HuH-7.5 (cell line): Measurements from ENCODE around the gene MSRB2.
A peak's percentile ranks its signal among the peaks of the same experiment; 100 is the strongest.
"Not testable (repeated sequence)": the region's sequence is repeated elsewhere in the genome, so short reads cannot be mapped to it uniquely, and the experiment has no call there.

ENCODE experiments used
- DNase-seq: peaks from one replicate; pipeline ENCODE4 v3.0.0; 2011; ENCODE audit warnings: low spot score

MSRB2 gene

DNA sequence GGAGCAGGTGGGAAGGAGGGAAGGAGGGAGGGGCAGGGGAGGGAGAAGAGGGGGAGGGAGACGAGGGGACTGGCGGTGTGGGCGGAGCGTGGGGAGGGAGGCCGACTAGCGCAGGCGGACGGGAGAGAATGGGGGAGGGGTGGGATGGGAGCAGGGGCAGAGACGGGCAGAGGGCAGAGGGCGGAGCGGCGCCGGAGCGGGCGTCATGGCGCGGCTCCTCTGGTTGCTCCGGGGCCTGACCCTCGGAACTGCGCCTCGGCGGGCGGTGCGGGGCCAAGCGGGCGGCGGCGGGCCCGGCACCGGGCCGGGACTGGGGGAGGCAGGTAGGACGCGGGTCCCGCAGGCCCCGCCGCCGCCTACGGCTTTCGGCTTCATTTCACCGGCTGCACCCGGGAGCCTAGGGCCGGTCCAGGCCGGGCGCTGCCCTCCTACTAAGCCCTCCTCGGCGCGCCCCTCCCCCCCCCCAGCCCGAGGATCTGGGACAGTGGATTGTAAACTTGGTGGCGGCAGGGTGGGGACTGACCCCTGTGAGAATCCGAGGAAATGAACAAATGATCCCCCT is at the start of gene MSRB2:
MSRB2 (plus strand) TSS at position 176 of the 562 bp plus-strand sequence; CDS start at position 206, 30 bp downstream.
- DNase-seq: peak; percentile 83

GRCh38 chr10:23046027-23046426 is 49.4 kb upstream of the MSRB2 start:
- DNase-seq: no peak

DNA sequence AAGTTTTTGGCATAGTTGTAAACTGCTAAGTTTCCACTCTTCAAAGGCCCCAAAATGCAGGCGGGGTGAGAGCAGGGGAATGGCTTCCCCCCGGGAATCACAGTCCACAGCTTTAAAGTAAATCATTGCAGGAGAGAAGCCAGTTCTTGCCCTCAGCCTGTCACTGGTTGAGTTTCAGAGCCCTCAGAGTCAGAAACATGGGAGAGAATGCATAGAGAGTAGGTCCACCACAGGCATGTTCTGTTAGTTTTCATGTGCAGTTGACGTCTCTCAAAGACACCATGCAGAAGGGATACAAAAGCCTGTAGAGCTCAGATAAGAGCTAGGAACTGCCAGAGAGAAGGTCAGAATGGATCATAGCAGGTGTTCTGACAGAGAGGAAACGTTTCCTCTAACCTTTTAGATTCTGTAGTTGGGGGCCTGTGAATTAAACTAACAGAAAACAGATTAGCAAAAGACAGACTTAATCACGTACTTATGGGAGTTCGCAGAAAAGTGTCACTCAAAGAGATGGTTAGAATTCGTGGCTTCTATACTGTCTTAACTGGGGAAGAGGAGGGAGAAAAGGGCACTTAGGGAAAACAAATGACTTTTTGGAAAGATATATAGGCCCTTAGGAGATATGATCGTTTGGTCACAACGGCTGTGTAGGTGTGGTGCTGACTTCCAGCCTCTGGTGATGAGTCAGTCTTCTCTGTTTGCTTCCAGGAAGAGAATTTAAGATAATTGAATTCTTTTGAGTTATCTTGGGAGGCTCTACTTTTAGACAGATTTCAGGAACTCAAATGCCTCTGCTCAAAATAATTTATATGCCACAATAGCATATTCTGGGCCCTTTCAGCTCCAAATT is 48.0 kb upstream of the MSRB2 start:
- no peak for DNase-seq

DNA sequence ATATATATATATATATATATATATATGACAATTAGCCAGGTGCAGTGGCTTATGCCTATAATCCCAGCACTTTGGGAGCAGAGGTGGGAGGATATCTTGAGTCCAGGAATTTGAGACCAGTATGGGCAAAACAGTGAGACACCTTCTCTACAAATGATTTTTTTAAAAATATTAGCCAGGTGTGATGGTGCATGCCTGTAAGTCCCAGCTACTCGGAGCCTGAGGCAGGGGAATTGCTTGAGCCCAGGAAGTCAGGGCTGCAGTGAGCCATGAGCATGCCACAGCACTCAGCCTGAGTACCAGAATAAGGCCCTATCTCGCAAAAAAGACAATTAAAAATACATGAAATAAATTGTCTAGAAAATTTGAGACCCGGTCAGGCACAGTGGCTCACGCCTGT is 47.2 kb upstream of the MSRB2 start:
- no peak for DNase-seq

GRCh38 chr10:23051278-23051677 is 44.1 kb upstream of the MSRB2 start:
- DNase-seq: no peak

GRCh38 chr10:23051855-23052331 is 43.5 kb upstream of the MSRB2 start:
- DNase-seq: no peak

DNA sequence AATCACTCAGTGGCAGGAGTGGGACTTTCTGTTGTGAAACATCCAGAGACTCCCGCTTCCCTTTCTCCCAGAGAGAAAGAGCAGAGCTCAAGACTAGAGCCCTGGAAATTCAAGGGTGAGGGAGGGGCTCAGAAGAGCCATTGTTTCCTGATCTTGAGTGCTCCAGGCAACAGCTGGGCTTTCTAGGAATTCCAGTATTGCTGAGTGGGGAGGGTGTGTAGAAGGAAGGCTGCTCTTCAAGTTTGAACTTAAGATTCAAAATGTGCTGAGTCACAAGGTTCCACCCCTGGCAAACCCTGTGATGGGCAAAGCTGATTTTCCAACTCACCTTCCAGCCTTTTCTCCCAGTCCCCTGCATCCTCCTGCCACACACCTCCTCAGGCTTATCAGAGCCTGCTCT is 42.3 kb upstream of the MSRB2 start:
- DNase-seq: no peak

DNA sequence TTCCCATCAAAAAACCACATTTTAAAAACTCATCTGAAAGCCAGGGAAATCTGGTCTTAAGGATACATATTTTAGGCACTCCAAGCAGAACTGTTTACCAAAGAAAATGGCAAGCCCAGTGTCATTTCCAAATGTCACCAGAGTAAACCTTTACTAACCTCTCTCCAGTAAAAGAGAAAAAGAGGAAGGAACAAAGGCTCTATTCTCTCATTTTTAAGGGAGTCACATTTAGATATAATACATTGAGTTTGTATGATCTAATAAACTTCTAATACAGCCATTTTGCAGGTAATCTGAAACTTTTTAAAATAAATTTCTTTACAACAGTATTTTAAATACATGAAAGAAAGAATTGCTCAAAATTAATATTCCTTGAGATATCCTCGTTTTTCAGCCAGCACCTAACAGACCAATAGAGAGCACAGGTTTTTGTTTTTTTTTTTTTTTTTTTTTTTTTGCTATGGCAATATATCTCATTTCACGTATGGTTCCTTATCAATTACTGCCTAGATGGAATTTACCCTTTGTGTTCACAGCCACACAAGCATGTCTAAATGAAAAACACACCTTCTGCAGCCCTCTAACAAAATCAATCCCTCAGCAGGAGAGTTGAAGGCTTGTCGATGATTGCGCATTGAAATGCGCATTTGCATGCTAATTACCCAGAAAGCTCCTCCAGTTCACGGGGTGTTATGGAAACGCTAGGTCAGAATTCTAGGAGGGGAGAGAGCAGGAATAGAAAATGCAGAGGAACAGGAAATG is 39.8 kb upstream of the MSRB2 start:
- DNase-seq: no peak

DNA sequence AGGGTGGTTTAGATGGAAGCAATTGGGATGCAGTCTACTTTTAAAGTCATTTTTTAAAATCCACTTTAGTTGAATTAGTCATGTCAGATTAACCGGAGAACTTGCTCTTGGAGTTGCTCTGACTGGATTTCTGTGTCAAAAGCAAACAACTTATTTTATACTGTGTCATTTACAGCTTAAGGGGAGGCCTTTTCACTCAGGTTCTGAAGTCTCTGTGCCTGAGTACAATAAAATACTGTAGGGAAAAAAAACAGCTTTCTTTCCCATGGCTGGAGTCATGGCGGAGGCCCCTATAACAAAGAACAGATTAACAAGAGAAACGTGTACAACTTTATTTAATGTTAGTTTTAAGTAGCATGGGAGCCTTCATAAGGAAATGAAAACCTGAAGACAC is 39.2 kb upstream of the MSRB2 start:
- no peak for DNase-seq

GRCh38 chr10:23058366-23058765 is 37.0 kb upstream of the MSRB2 start:
- no peak for DNase-seq

GRCh38 chr10:23060918-23061317 is 34.5 kb upstream of the MSRB2 start:
- DNase-seq: no peak

DNA sequence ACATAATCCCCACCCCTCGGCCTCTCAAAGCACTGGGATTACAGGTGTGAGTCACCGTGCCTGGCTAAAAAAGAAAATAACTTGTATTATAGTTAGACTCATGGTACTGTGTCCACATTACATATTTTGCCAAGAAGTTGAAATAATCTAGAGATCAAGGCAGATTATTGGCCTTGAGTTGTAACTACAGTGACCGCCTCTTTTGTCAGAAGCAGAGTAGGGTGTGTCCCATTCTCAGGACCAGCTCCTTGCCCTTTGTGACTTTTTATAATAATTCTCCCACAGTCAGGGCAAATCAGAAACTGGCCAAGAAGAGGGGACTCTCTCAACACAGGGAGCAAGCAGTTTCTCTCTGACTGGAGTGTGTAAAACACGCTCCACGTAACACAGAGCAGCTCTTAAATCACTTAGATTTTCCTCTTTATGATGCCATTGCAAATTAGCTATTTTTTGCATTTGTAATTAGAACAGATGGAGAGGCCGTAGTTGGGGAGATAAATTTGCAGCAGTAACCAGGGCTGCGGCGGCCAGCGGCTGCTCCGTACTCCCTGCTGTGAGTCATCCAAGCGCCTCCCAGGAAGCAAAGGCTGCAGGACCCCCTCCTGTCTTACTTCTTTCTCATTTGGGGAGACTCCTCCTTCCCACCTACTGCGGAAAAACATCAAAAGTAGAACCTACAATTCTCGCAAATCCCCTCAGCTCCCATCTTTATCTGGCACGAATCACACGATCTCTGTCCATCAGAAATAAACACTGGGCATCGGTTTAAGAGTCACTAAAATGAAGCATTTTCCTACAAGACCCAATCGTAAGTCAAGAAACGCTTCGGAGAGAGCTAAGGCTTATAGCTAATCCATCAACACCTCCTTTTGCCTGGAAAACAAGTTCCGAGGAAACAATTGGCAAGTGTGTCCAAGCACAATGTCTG is 32.1 kb upstream of the MSRB2 start:
- no peak for DNase-seq

DNA sequence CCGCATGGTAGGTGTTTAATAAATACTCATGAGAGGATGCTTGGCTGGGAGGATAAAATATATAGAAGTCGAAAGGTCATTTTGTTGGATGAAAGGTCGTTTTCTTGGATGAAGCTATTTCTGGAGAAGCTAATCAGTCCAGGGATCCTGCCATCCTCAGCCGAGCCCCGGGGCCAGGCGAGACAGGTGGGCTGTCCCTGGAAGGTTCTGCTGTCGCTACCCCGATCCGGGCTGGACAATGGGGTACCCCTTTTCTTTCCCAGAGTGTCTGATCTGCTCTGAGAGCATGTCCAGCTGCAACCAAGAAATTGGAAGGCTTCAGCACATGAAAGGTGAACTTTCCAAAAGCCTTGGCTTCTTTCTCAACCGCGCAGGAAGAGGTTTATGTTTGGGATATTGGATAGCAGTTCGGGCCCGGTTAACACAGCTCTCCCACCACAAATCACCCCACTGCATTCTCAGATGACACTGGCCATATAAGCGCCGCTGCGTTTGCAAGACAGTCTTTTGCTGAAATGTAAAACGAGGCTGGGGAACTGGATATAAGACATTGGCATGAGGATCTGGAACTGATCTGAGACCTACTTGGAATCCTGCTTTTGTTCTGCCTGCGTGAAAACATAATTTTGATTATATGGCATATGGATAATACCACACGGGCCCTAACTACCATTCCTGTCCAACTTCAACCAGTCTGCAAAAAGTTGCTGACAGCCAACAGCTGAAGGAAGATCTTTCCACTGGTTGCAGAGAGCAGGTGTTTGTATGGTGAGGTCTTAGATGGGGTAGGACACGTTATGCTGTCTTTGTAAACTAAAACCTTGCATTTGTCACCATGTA is 31.2 kb upstream of the MSRB2 start:
- no peak for DNase-seq

DNA sequence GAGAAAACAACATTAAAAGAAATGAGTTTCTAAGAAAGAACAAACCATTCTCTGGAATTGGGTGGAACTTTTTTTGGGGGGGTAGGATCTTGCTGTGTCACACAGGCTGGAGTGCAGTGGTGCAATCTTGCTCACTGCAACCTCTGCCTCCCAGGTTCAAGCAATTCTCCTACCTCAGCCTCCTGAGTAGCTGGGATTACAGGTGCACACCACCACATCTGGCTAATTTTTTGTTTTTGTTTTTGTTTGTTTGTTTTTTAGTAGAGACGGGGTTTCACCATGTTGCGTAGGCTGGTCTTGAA is 30.6 kb upstream of the MSRB2 start:
- DNase-seq: not testable (repeated sequence)

GRCh38 chr10:23065181-23065948 is 30.0 kb upstream of the MSRB2 start:
- DNase-seq: no peak

GRCh38 chr10:23067337-23067736 is 28.0 kb upstream of the MSRB2 start:
- no peak for DNase-seq

GRCh38 chr10:23067939-23068775 is 27.2 kb upstream of the MSRB2 start:
- peak; percentile 56 for DNase-seq

- DNase-seq: no peak
Measured at GRCh38 chr10:23069019-23069815, 26.2 kb upstream of the MSRB2 start.
